ENCODE results near the gene TOM1.

- TF ChIP-seq EZH2phosphoT487 (IDR thresholded peaks at IDR 0.05; ENCODE audit: borderline replicate concordance): no peak
- TF ChIP-seq, protein P1, sequence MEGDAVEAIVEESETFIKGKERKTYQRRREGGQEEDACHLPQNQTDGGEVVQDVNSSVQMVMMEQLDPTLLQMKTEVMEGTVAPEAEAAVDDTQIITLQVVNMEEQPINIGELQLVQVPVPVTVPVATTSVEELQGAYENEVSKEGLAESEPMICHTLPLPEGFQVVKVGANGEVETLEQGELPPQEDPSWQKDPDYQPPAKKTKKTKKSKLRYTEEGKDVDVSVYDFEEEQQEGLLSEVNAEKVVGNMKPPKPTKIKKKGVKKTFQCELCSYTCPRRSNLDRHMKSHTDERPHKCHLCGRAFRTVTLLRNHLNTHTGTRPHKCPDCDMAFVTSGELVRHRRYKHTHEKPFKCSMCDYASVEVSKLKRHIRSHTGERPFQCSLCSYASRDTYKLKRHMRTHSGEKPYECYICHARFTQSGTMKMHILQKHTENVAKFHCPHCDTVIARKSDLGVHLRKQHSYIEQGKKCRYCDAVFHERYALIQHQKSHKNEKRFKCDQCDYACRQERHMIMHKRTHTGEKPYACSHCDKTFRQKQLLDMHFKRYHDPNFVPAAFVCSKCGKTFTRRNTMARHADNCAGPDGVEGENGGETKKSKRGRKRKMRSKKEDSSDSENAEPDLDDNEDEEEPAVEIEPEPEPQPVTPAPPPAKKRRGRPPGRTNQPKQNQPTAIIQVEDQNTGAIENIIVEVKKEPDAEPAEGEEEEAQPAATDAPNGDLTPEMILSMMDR (conservative IDR thresholded peaks at IDR 0.05; ENCODE audit: low read length): no peak
Observed at GRCh38 chr22:35266277-35266676, 33.4 kb upstream of the TOM1 start.
